Fibroblast of skin of back (primary cell): ENCODE results near the gene ICAM5. TPM values are rescaled to one million over a fixed set of nuclear protein-coding genes. Genes with fewer than 3 reads are reported as not detected.
"Not testable (repeated sequence)": the region's sequence is repeated elsewhere in the genome, so short reads cannot be mapped to it uniquely, and the experiment has no call there.

Source experiments
- DNase-seq: peaks from one replicate; pipeline ENCODE4 v3.0.0-alpha.2; 2013
- polyA plus RNA-seq, 2 experiments: library from polyadenylated mRNA; unstranded; fragments of 120-200 nt; gene quantifications; one replicate each; pipeline ENCODE4 v1.2.1, GENCODE V29; 2013; ENCODE audit not compliant: insufficient read length in 2 of 2

Gene ICAM5, protein sequence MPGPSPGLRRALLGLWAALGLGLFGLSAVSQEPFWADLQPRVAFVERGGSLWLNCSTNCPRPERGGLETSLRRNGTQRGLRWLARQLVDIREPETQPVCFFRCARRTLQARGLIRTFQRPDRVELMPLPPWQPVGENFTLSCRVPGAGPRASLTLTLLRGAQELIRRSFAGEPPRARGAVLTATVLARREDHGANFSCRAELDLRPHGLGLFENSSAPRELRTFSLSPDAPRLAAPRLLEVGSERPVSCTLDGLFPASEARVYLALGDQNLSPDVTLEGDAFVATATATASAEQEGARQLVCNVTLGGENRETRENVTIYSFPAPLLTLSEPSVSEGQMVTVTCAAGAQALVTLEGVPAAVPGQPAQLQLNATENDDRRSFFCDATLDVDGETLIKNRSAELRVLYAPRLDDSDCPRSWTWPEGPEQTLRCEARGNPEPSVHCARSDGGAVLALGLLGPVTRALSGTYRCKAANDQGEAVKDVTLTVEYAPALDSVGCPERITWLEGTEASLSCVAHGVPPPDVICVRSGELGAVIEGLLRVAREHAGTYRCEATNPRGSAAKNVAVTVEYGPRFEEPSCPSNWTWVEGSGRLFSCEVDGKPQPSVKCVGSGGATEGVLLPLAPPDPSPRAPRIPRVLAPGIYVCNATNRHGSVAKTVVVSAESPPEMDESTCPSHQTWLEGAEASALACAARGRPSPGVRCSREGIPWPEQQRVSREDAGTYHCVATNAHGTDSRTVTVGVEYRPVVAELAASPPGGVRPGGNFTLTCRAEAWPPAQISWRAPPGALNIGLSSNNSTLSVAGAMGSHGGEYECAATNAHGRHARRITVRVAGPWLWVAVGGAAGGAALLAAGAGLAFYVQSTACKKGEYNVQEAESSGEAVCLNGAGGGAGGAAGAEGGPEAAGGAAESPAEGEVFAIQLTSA
- polyA plus RNA-seq (2013, experiment 1 of 2; ENCODE audit: insufficient read length): 4.3 TPM
- polyA plus RNA-seq (2013, experiment 2 of 2; ENCODE audit: insufficient read length): 12.8 TPM

DNA sequence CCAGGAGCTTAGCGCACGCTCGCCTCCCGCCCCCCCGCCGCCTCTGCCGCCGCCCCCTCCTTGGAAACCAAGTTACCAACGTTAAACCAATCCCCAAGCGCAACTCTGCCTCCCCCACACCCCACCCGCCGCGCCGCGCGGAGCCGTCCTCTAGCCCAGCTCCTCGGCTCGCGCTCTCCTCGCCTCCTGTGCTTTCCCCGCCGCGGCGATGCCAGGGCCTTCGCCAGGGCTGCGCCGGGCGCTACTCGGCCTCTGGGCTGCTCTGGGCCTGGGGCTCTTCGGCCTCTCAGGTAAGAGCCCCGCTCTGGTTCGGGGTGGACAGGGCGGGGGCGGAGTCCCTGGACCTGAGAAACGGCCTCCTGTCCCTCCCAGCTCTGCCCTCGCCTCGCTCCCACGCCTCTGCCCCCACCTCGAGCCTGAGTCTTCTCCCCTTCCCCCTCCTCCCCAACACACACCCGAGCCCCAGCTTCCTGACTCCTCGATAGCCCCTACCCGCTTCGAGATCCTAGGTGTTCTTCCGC, at the start of gene ICAM5:
TSS of gene ICAM5 (plus strand) at position 117 of the 521 bp plus-strand sequence. CDS start at position 209, 92 bp downstream.
- no peak for DNase-seq

GRCh38 chr19:10241826-10242449, 47.8 kb upstream of the ICAM5 start:
- not testable (repeated sequence) for DNase-seq

DNA sequence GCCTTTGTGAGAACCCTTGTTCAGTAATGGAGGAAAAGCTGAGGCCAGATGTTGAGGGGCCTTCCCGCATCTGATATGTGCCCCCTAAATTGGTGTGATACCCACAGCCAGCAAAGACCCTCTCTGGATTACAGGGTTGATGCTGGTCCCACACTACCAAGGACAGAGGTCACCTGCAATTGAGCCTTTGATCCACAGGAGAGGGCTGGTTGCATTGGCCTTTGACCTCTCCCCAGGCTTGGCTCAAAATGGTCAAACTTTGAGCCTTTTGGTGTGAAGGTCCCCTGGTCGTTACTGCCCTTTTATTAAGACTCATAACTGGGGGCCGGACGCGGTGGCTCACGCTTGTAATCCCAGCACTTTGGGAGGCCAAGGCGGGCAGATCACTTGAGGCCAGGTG, 46.1 kb upstream of the ICAM5 start:
- DNase-seq: no peak

GRCh38 chr19:10245189-10245939, 44.4 kb upstream of the ICAM5 start:
- no peak for DNase-seq

- no peak for DNase-seq
Observed at GRCh38 chr19:10246511-10246910, 43.2 kb upstream of the ICAM5 start.

GRCh38 chr19:10251792-10252694, 37.7 kb upstream of the ICAM5 start, which contains the start of gene MRPL4:
Gene MRPL4, plus strand, starts transcription at chr19:10252214. Its CDS starts 40 bp downstream, at chr19:10252254.
- DNase-seq: peak; percentile 99

GRCh38 chr19:10252707-10253106, 37.0 kb upstream of the ICAM5 start:
- DNase-seq: no peak

- no peak for DNase-seq
Observed at GRCh38 chr19:10254244-10254643, 35.5 kb upstream of the ICAM5 start.

GRCh38 chr19:10255358-10255757, 34.4 kb upstream of the ICAM5 start:
- DNase-seq: no peak

- DNase-seq: no peak
Observed at GRCh38 chr19:10256551-10256950, 33.2 kb upstream of the ICAM5 start.

DNA sequence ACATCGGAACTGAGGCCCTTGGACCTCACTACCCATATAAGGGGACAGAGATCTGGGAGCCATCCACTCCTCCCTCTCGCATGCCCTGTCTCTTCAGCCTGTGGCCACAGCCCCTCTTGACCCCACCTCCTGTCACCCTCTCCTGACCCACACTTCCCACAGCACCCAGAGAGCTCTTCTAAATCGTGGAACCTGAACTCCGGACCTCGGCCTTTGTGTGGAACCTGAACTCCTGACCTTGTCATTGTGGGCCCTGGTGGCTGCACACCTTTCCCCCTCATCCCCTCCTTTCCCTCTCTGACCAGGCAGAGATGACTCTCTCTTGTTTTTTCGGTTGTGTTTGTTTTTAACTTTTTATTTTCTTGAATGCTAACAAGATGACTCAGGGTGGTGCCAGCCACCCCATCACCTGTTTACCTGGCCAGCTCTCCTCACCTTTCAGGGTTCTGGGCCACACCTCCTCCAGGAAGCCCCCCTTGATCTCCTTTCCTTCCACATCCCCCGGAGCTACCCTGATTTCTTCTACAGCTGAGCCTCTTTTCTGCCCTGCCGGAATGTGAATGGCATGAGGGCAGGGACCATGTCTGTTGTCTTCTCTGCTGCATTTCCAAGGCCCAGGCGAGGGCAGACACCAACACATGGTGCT, 32.7 kb upstream of the ICAM5 start:
- DNase-seq: no peak

DNA sequence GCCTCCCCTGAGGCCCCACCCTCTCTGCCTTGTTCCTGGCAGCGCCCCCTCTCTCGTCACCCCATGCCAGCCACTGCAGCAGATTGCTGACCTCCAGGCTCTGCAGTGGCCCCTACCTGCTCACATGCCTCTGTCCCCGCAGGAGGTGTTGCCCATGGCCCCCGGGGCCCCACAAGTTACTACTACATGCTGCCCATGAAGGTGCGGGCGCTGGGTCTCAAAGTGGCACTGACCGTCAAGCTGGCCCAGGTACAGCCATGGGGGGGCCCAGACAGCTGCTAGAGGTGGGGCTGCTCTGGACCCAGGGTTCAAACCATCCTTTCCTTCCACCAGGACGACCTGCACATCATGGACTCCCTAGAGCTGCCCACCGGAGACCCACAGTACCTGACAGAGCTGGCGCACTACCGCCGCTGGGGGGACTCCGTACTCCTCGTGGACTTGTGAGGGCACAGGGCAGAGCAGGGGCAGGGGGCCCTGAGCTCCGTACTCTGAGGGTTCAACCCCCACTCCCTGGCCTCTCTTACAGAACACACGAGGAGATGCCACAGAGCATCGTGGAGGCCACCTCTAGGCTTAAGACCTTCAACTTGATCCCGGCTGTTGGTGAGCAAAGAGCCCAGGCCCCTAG, 31.6 kb upstream of the ICAM5 start:
- no peak for DNase-seq

DNA sequence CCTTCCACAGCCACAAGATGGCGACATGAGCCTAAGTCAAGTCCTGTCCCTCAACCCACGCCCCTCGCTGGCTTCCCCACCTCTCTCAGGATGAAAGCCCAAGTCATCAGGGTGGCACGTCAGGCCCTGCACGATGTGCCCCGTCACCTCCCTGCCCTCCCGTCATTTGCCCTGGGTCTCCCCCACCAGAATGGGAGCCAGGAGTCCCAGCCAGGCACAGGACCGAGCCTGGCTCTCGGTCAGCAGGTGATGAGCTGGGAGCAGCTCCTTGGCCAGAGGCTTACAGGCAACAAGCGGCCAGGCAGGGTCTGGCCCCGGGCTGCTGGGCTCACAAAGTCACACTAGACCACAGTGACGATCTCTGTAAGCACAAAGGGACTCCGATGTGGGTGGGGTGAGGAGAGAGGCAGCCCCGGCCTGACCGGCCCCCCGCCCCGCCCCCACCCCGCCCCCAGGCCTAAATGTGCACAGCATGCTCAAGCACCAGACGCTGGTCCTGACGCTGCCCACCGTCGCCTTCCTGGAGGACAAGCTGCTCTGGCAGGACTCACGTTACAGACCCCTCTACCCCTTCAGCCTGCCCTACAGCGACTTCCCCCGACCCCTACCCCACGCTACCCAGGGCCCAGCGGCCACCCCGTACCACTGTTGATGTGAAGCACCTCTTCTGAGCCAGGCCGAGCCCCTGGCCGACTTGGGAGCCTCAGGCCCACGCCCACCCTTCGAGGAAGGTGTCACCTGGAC, 30.4 kb upstream of the ICAM5 start:
- DNase-seq: peak; percentile 84

DNA sequence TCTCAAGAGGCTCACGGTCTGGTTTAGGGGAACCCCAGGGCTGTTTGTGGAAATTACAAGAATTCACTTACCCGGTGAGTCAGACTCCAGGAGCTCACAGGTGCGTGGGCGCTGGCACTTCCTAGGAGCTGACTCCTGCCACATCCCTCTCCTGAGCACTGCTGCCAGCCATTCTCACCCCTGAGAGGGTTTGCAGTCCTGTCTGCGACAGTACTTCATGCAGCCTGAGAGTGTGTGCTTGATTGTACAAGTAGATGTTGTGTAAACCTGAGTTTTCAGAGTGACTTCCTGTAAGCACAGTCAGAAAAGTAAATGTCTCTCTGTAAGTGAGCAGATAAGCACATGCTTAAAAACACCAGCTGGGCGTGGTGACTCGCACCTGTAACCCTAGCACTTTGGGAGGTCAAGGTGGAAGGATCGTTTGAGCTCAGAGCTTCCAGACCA, 29.6 kb upstream of the ICAM5 start:
- DNase-seq: no peak

GRCh38 chr19:10262771-10263170, 27.0 kb upstream of the ICAM5 start:
- peak; percentile 57 for DNase-seq

GRCh38 chr19:10266706-10267105, 23.0 kb upstream of the ICAM5 start:
- DNase-seq: no peak

DNA sequence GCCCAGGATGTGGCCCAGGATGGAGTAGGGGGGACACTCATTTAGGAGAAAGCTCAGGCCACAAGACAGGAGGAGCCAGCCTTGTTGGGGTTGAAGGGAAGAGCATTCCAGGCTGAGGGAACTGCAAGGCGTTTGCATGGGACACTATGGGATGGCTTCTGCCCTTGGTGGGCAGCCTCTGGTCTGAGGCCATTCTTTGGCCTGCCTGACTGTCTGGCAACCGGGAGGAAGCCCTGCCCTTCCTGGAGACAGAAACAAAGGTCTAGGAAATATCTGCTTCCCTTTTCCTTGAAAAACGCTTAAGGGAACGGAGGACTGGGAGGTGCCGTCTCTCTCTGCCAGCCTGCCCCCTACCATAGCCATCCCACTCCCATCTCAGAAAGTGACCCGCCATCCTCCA, 21.7 kb upstream of the ICAM5 start:
- DNase-seq: no peak

DNA sequence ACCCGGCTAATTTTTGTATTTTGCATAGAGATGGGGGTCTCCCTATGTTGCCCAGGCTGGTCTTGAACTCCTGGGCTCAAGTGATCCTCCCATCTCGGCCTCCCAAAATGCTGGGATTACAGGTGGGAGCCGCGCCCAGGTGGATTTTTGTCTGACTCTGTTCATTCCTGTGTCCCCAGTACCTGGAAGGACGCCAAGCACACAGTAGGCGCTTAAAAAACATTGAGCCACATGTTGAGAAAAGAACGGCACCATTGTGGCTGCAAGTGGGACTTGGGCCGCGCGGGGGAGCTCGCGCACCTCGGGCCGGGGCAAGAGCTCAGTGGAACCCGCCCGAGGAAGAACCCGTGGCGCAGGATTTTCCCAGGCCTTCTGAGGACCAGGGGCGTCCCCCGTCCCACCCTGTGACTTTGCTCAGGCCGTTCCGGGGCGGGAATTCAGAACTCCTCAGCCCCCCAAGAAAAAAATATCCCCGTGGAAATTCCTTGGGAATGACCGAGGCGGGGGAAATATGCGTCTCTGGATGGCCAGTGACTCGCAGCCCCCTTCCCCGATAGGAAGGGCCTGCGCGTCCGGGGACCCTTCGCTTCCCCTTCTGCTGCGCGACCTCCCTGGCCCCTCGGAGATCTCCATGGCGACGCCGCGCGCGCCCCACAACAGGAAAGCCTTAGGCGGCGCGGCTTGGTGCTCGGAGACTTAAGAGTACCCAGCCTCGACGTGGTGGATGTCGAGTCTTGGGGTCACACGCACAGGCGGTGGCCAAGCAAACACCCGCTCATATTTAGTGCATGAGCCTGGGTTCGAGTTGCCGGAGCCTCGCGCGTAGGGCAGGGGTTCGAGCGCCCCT, 20.2 kb upstream of the ICAM5 start:
- peak; percentile 65 for DNase-seq
